Activated B cell treated with CpG ODN at 0.5 μM for 24 hours (primary cell): ENCODE data around the gene STAT6. TPM values are rescaled to one million over a fixed set of nuclear protein-coding genes. Genes with fewer than 3 reads are reported as not detected.
A peak's percentile ranks its signal among the peaks of the same experiment; 100 is the strongest.

Source experiments
- ATAC-seq: fragments of 200-7000 bp; cut with Tn5 transposase; one replicate; pipeline ENCODE4 v1.10.0; 2021; ENCODE audit warnings: low read depth, mild to moderate bottlenecking, moderate library complexity
- CTCF ChIA-PET: fragments of 350-600 bp; sonication (Branson Sonifier 250); formaldehyde crosslinking; loops from one replicate; lab custom pipeline; 2021; ENCODE audit warnings: antibody characterized with exemption; lab: Charles Lee
- POLR2A ChIA-PET: fragments of 350-600 bp; sonication (Branson Sonifier 250); formaldehyde crosslinking; loops from one replicate; lab custom pipeline; 2021; ENCODE audit warnings: antibody characterized with exemption; lab: Charles Lee
- DNase-seq: peaks from one replicate; pipeline ENCODE4 v3.0.0; 2022
- H3K27ac Mint-ChIP-seq: one replicate; pipeline ENCODE4 v1.8.0; 2020; ENCODE audit warnings: mixed read lengths
- H3K27me3 Mint-ChIP-seq: one replicate; pipeline ENCODE4 v1.8.0; 2021; ENCODE audit warnings: mixed read lengths
- H3K36me3 Mint-ChIP-seq: one replicate; pipeline ENCODE4 v1.8.0; 2021; ENCODE audit warnings: low read depth, mixed read lengths
- H3K4me1 Mint-ChIP-seq: one replicate; pipeline ENCODE4 v1.8.0; 2021; ENCODE audit warnings: mixed read lengths
- H3K4me3 Mint-ChIP-seq: one replicate; pipeline ENCODE4 v1.8.0; 2020; ENCODE audit warnings: mild to moderate bottlenecking, mixed read lengths
- H3K9me3 Mint-ChIP-seq: one replicate; pipeline ENCODE4 v1.8.0; 2020; ENCODE audit warnings: mixed read lengths
- intact Hi-C: fragments of 100-400 bp; cut with micrococcal nuclease; formaldehyde crosslinking; loops from one replicate; pipeline ENCODE4 v1.15.1; 2024
- total RNA-seq: library from RNA; stranded (reverse); gene quantifications from 2 replicates; pipeline ENCODE4 v1.2.3, GENCODE V29; 2022
- TF ChIP-seq, protein P1 (sequence below): fragments of 200-600 bp; IDR thresholded peaks from one replicate; pipeline ENCODE4 v1.8.0; 2022; ENCODE audit warnings: antibody characterized with exemption, mild to moderate bottlenecking

STAT6 gene
- total RNA-seq, 1 donor from 2014 or later: 745 TPM

DNA sequence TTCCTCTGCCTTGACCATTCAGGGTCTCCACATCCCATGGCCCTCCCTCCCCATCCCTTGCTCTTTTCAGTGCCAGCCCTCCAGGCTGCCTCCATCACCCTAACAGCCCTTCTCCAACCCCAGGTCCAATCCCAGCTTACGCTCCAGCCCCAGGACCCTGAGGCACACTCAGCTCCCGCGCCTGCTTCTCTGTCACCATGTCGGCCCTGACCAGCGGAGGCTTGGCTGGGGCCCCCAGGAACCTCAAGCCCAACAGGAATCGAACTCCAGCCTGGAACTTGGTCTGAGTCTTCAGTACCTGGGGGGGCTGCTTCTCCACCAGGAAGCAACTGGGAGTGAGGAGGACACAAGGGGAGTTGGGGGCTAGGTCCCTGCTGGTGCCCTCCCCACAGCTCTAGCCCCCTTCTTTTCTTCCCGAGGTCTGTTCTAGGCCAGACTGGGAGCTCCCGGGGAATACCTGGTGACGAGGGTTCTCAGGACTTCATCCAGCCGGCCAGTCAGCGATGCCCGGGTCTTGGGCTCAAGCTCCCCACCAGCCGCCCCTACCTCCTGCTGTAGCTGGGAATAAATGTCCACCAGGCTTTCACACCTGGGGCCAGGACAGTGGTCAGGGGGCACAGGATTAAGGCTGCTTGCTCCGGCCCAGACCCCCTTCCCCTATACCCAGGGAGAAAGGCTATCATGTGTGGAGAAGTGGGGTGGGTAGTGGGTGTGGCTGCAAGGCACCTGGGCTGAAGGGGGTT, 6.0 kb downstream of the STAT6 start:
- TF ChIP-seq, protein P1, sequence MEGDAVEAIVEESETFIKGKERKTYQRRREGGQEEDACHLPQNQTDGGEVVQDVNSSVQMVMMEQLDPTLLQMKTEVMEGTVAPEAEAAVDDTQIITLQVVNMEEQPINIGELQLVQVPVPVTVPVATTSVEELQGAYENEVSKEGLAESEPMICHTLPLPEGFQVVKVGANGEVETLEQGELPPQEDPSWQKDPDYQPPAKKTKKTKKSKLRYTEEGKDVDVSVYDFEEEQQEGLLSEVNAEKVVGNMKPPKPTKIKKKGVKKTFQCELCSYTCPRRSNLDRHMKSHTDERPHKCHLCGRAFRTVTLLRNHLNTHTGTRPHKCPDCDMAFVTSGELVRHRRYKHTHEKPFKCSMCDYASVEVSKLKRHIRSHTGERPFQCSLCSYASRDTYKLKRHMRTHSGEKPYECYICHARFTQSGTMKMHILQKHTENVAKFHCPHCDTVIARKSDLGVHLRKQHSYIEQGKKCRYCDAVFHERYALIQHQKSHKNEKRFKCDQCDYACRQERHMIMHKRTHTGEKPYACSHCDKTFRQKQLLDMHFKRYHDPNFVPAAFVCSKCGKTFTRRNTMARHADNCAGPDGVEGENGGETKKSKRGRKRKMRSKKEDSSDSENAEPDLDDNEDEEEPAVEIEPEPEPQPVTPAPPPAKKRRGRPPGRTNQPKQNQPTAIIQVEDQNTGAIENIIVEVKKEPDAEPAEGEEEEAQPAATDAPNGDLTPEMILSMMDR: no peak
- CTCF ChIA-PET: no interaction called here
- intact Hi-C loops: no loop called here
- peaks cover 48% of the 10 kb centered on the region for H3K4me1 Mint-ChIP-seq
- peaks cover 87% of the 10 kb centered on the region for H3K36me3 Mint-ChIP-seq
- H3K27ac Mint-ChIP-seq: no peak overlapping the region
- H3K27me3 Mint-ChIP-seq: no peaks in the 10 kb centered on the region
- H3K9me3 Mint-ChIP-seq: no peaks in the 10 kb centered on the region
- POLR2A ChIA-PET: interaction anchor here (0.9 to 17.0 kb wide), 2 partner anchors 11 to 34 kb away, joined by 3 to 692 read pairs; partner anchors contain the start of gene NAB2
- no peak overlapping the region for H3K4me3 Mint-ChIP-seq
- no peak for DNase-seq
- ATAC-seq: no peak

GRCh38 chr12:57104292-57104910, 6.8 kb downstream of the STAT6 start:
- DNase-seq (no peak), ATAC-seq (no peak)
- peaks cover 41% of the 10 kb centered on the region for H3K4me1 Mint-ChIP-seq
- H3K36me3 Mint-ChIP-seq: peaks cover 88% of the 10 kb centered on the region
- no peaks in the 10 kb centered on the region for H3K27me3 Mint-ChIP-seq
- CTCF ChIA-PET: interaction anchor here (1.5 kb wide), 1 partner anchor 19 kb away, joined by 4 read pairs; no protein-coding TSS in a partner anchor
- intact Hi-C loops: no loop called here
- no peak overlapping the region for H3K27ac Mint-ChIP-seq
- H3K4me3 Mint-ChIP-seq: no peak overlapping the region
- TF ChIP-seq, protein P1: no peak
- POLR2A ChIA-PET: interaction anchor here (0.9 to 17.0 kb wide), 4 partner anchors 7 to 33 kb away, joined by 3 to 692 read pairs (median 8); partner anchors contain the start of genes NAB2, NEMP1 and STAT6
- no peaks in the 10 kb centered on the region for H3K9me3 Mint-ChIP-seq

GRCh38 chr12:57103856-57104255, 7.3 kb downstream of the STAT6 start:
- peaks cover 41% of the 10 kb centered on the region for H3K4me1 Mint-ChIP-seq
- DNase-seq (no peak), ATAC-seq (no peak)
- ChIA-PET POLR2A (interaction anchor here (1.1 to 17.0 kb wide), 3 partner anchors 8 to 25 kb away, joined by 4 to 692 read pairs (median 13); partner anchors contain the start of genes NAB2, NEMP1 and STAT6), CTCF (interaction anchor here (1.4 to 1.5 kb wide), 2 partner anchors 8 to 20 kb away, joined by 4 read pairs; partner anchors contain the start of gene STAT6)
- no peaks in the 10 kb centered on the region for H3K9me3 Mint-ChIP-seq
- H3K27me3 Mint-ChIP-seq: no peaks in the 10 kb centered on the region
- no peak overlapping the region for H3K27ac Mint-ChIP-seq
- TF ChIP-seq, protein P1: no peak
- no peak overlapping the region for H3K4me3 Mint-ChIP-seq
- peaks cover 92% of the 10 kb centered on the region for H3K36me3 Mint-ChIP-seq
- intact Hi-C loops: no loop called here

DNA sequence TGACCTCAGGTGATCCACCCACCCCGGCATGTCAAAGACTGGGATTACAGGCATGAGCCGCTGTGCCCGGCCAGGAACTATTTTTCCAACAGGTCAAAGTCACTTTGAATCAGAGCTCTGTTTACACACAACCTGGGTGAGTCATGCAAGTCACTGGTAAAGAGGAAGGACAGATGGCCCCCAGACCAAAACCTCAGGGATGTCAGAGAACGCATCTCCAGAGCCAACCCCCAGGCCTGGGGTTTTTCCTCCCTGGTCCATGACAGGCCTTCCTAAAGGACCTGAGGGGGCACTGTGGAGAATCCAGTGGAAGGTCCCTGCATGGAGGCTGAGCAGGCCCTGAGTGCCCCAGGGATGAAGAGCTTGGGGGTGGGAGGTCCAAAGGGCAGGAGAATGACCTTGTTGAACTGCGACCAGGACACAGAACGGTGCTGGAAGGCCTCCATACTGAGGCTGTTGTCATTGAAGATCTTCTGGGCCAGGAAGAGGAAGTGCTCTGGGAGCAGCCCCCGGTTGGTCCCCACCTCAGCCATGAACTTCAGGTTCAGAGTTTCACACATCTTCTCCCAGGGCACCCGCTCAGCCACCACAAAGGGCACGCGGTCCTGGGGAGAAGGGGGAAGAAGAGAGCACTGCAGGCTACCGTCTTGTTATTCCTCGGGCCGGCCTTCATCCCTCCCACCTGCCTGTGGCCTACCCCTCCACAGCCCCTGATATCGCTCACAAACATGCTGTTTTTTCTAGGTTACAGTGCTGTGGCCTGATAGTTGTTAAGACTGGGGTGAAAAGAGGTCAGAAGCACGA, 9.1 kb downstream of the STAT6 start:
- TF ChIP-seq, protein P1: no peak
- peaks cover 92% of the 10 kb centered on the region for H3K36me3 Mint-ChIP-seq
- H3K27ac Mint-ChIP-seq: peak overlapping the region; percentile 50
- peak; percentile 26 for ATAC-seq
- no peak for DNase-seq
- no peak overlapping the region for H3K4me3 Mint-ChIP-seq
- no peaks in the 10 kb centered on the region for H3K9me3 Mint-ChIP-seq
- CTCF ChIA-PET: no interaction called here
- POLR2A ChIA-PET: interaction anchor here (16.5 to 17.0 kb wide), 3 partner anchors 2 to 28 kb away, joined by 337 to 692 read pairs (median 692); partner anchors contain the start of genes NAB2, NEMP1 and STAT6
- intact Hi-C loops: no loop called here
- peaks cover 29% of the 10 kb centered on the region for H3K4me1 Mint-ChIP-seq
- no peaks in the 10 kb centered on the region for H3K27me3 Mint-ChIP-seq
